Liver (tissue), 9 donors: ENCODE data around the gene TMEM14C. TPM values are rescaled to one million over a fixed set of nuclear protein-coding genes. Genes with fewer than 3 reads are reported as not detected.

ENCODE experiments used
- DNase-seq: peaks from one replicate; pipeline ENCODE4 v3.0.0-alpha.2; 2017; ENCODE audit warnings: low spot score
- H3K27ac ChIP-seq, 2 donors: one replicate each; pipeline ENCODE4 v1.7.0; 2013; ENCODE audit warnings: inconsistent platforms in 2 of 2, low read length in 2 of 2, control low read depth in 1 of 2, low read depth in 1 of 2, mild to moderate bottlenecking in 1 of 2
- H3K27me3 ChIP-seq, 4 donors: one replicate each; pipeline versions ENCODE4 v1.6.1 to v1.7.0; 2013; ENCODE audit warnings: low read length in 3 of 4, inconsistent platforms in 1 of 4, mild to moderate bottlenecking in 1 of 4, moderate library complexity in 1 of 4; ENCODE audit not compliant: control insufficient read depth in 4 of 4, insufficient read depth in 4 of 4
- H3K36me3 ChIP-seq, 4 donors: one replicate each; pipeline versions ENCODE4 v1.6.1 to v1.7.0; 2013; ENCODE audit warnings: low read length in 3 of 4, mild to moderate bottlenecking in 3 of 4, low read depth in 1 of 4, moderate library complexity in 1 of 4; ENCODE audit not compliant: control insufficient read depth in 4 of 4, insufficient read depth in 3 of 4
- H3K4me1 ChIP-seq, 4 donors: one replicate each; pipeline versions ENCODE4 v1.6.1 to v1.7.0; 2013; ENCODE audit warnings: low read length in 3 of 4, mild to moderate bottlenecking in 3 of 4, moderate library complexity in 1 of 4; ENCODE audit not compliant: control insufficient read depth in 4 of 4, insufficient read depth in 4 of 4
- H3K4me3 ChIP-seq, 3 donors: one replicate each; pipeline versions ENCODE4 v1.6.1 to v1.7.0; 2013; ENCODE audit warnings: low read length in 3 of 3, control low read depth in 1 of 3, low read depth in 1 of 3, mild to moderate bottlenecking in 1 of 3
- H3K9ac ChIP-seq, 2 donors: one replicate each; pipeline ENCODE4 v1.7.0; 2013; ENCODE audit warnings: low read length in 2 of 2, mild to moderate bottlenecking in 2 of 2, moderate library complexity in 2 of 2, control low read depth in 1 of 2, low read depth in 1 of 2
- H3K9me3 ChIP-seq, 4 donors: one replicate each; pipeline versions ENCODE4 v1.6.1 to v1.7.0; 2013; ENCODE audit warnings: low read length in 3 of 4; ENCODE audit not compliant: control insufficient read depth in 4 of 4
- EGR1 ChIP-seq, 2 donors: IDR thresholded peaks; 2 replicates each; pipeline ENCODE4 v1.6.1; 2016 to 2018; ENCODE audit warnings: antibody characterized with exemption in 2 of 2, low read depth in 2 of 2
- FOXA1 ChIP-seq: IDR thresholded peaks from 2 replicates; pipeline ENCODE4 v1.6.1; 2016; ENCODE audit warnings: antibody characterized with exemption
- FOXA2 ChIP-seq: IDR thresholded peaks from 2 replicates; pipeline ENCODE4 v1.6.1; 2016; ENCODE audit warnings: antibody characterized with exemption
- GABPA ChIP-seq, 2 donors: IDR thresholded peaks in 1 of 2; conservative IDR thresholded peaks in 1 of 2; 2 replicates each; pipeline ENCODE4 v1.6.1; 2016; ENCODE audit warnings: antibody characterized with exemption in 2 of 2, mild to moderate bottlenecking in 1 of 2, moderate library complexity in 1 of 2
- JUND ChIP-seq, 2 donors: IDR thresholded peaks; 2 replicates each; pipeline ENCODE4 v1.6.1; 2016; ENCODE audit warnings: antibody characterized with exemption in 2 of 2
- RXRA ChIP-seq, 2 donors: IDR thresholded peaks; 2 replicates each; pipeline ENCODE4 v1.6.1; 2017 to 2018; ENCODE audit warnings: antibody characterized with exemption in 2 of 2, mild to moderate bottlenecking in 1 of 2
- SP1 ChIP-seq: IDR thresholded peaks from 2 replicates; pipeline ENCODE4 v1.6.1; 2018; ENCODE audit warnings: antibody characterized with exemption, mild to moderate bottlenecking
- TAF1 ChIP-seq: conservative IDR thresholded peaks from 2 replicates; pipeline ENCODE4 v1.6.1; 2016; ENCODE audit warnings: antibody characterized with exemption, mild to moderate bottlenecking
- YY1 ChIP-seq: IDR thresholded peaks from 2 replicates; pipeline ENCODE4 v1.6.1; 2016; ENCODE audit warnings: antibody characterized with exemption, mild to moderate bottlenecking
- WGBS: extraction: QIAGEN DNeasy Blood & Tissue Kit; methylation state at CpG from one replicate; pipeline ENCODE4 v1.1.7; 2013; 5-methylcytosine and 5-hydroxymethylcytosine counted together
- polyA plus RNA-seq, 2 donors: library from polyadenylated mRNA; stranded (reverse) in 1 of 2; unstranded in 1 of 2; fragments of 200-250 nt in 1 of 2; fragments of >200 nt in 1 of 2; fragmentation: Nextera tagmentation in 1 of 2; extraction: Ambion mirVana in 1 of 2; gene quantifications; one replicate each; pipeline versions ENCODE4 v1.2.1 to v1.2.3, GENCODE V29; 2013 to 2015
- total RNA-seq, 2 donors: library from RNA; depleted of rRNA; stranded (reverse); fragments of >200 nt; gene quantifications; one replicate each; pipeline ENCODE4 v1.2.3, GENCODE V29; 2014
- TF ChIP-seq, protein P1 (sequence below): fragments of 150-350 bp; IDR thresholded peaks from 2 replicates; pipeline ENCODE4 v1.5.1; 2017; ENCODE audit warnings: improper control_type of control experiment, low read depth, low read length; ENCODE audit not compliant: missing input control
- TF ChIP-seq, protein P2 (sequence below): IDR thresholded peaks from 2 replicates; pipeline ENCODE4 v1.6.1; 2016; ENCODE audit warnings: antibody characterized with exemption, mild to moderate bottlenecking
- TF ChIP-seq, protein P3 (sequence below): IDR thresholded peaks from 2 replicates; pipeline ENCODE4 v1.6.1; 2016; ENCODE audit warnings: antibody characterized with exemption
- TF ChIP-seq, protein P4 (sequence below): IDR thresholded peaks from 2 replicates; pipeline ENCODE4 v1.6.1; 2016; ENCODE audit warnings: antibody characterized with exemption
- donor health status: healthy.
- donor health status: healthy.
- donor health status: healthy.
- donor health status: healthy.
- donor health status: healthy.

The TMEM14C gene
- total and polyA plus RNA-seq, 4 donors, result 36.8 to 239 (median 94.9) TPM

DNA sequence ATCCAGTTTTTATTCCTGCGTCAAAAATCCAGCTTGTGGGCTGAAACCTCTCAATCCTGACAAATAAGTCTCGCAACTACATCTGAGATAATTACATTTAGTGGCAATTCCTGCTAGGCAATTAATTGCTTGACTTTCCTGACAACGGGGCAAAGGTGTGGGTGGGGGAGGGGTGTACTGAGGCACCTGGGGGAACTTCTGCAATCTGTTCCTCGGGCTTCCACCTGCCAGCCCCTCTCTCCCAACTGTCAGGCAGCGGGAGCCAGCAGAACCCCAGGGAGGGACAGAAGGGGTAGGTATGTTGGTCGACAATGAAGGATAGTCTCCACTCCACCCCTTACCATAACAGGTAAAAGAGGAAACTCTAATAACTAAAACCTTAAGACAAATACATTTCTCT, 35.3 kb upstream of the TMEM14C start (continued):
- TF ChIP-seq, protein P1, sequence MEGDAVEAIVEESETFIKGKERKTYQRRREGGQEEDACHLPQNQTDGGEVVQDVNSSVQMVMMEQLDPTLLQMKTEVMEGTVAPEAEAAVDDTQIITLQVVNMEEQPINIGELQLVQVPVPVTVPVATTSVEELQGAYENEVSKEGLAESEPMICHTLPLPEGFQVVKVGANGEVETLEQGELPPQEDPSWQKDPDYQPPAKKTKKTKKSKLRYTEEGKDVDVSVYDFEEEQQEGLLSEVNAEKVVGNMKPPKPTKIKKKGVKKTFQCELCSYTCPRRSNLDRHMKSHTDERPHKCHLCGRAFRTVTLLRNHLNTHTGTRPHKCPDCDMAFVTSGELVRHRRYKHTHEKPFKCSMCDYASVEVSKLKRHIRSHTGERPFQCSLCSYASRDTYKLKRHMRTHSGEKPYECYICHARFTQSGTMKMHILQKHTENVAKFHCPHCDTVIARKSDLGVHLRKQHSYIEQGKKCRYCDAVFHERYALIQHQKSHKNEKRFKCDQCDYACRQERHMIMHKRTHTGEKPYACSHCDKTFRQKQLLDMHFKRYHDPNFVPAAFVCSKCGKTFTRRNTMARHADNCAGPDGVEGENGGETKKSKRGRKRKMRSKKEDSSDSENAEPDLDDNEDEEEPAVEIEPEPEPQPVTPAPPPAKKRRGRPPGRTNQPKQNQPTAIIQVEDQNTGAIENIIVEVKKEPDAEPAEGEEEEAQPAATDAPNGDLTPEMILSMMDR, result no peak
- no peak for TF ChIP-seq JUND (IDR thresholded peaks at IDR 0.05)
- no peak for TF ChIP-seq SP1

DNA sequence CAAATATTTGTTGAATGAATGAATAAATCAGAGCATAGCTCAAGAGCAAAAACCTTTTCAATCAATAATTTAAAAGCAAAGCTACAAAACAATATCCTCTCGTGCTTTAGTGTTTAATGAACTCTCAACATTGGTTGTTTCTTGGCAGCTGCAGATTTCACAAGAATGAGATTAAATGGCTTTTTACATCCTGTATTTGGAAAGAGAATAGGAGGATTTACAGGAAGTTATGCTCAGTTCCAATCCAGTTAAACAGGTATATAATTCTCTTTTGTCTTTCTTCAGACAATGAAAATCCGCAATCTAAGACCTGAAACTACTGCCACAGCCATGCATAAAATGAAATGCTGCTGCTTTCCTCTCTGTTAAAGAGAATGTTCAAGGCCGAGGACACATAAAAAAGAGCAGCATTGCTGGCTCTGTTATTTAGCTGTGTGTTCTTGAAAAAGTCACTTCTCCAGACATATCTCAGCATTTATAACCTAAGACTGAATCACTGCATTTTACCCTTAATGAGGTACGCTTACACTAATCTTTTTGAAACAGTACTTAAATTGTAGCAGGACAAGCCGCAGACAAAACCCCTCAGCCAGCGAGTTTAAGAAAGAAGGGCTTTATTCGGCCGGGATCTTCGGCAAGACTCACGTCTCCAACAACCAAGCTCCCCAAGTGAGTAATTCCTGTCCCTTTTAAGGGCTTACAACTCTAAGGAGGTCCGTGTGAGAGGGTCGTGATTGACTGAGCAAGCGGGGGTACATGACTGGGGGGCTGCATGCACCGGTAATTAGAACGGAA, 32.0 kb upstream of the TMEM14C start:
- peaks cover 1 to 34% (median 16%) of the 10 kb centered on the region in 4 donors for H3K4me1 ChIP-seq
- no peaks in the 10 kb centered on the region for H3K27me3 ChIP-seq
- TF ChIP-seq FOXA1 (no peak), GABPA (IDR thresholded peaks at IDR 0.05 in 1 of 2, conservative IDR thresholded peaks at IDR 0.05 in 1 of 2) (no peak), SP1 (no peak)
- H3K4me3 ChIP-seq, result no peak overlapping the region
- no peak overlapping the region for H3K9ac ChIP-seq
- H3K27ac ChIP-seq, result no peak overlapping the region
- WGBS, result 65% methylated on average over 15 of the region's 15 CpGs
- H3K36me3 ChIP-seq, result no peaks in the 10 kb centered on the region
- no peak for DNase-seq
- peaks cover 0 to 2% (median 0%) of the 10 kb centered on the region in 4 donors for H3K9me3 ChIP-seq

DNA sequence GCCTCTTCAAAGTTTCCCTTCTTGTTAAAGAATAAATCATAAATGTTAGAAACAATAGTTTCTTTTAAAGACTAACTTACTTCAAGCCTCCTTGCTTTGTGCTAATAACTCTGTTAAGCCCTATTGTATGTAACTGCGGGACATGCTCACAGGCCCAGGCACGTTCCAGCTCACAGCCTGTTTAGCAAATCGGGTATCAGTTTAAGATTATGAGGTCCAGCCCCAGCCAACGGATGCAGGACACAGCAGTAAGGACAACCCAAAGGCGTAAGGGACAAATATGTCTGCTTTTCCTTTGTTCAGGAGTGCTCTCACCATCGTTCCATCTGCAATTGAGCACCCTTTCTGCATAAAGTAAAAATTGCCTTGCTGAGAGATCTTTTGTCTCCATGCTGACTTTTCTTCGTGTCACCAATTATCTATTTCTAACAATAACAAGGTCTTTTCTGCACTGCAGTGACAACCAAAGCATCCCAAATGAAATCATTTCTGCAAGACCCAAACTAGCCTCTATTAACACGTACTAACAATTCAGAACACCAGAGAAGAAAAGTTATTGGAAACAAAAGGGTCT, 29.8 kb upstream of the TMEM14C start:
- no peak for DNase-seq
- Histone ChIP-seq H3K9me3 (peaks cover 0 to 2% (median 0%) of the 10 kb centered on the region in 4 donors), H3K9ac (no peak overlapping the region)

More for the DNA sequence above, 29.8 kb upstream of the TMEM14C start:
- H3K27me3 ChIP-seq, result no peaks in the 10 kb centered on the region
- 96% methylated on average over 8 of the region's 8 CpGs for WGBS
- TF ChIP-seq, protein P2, sequence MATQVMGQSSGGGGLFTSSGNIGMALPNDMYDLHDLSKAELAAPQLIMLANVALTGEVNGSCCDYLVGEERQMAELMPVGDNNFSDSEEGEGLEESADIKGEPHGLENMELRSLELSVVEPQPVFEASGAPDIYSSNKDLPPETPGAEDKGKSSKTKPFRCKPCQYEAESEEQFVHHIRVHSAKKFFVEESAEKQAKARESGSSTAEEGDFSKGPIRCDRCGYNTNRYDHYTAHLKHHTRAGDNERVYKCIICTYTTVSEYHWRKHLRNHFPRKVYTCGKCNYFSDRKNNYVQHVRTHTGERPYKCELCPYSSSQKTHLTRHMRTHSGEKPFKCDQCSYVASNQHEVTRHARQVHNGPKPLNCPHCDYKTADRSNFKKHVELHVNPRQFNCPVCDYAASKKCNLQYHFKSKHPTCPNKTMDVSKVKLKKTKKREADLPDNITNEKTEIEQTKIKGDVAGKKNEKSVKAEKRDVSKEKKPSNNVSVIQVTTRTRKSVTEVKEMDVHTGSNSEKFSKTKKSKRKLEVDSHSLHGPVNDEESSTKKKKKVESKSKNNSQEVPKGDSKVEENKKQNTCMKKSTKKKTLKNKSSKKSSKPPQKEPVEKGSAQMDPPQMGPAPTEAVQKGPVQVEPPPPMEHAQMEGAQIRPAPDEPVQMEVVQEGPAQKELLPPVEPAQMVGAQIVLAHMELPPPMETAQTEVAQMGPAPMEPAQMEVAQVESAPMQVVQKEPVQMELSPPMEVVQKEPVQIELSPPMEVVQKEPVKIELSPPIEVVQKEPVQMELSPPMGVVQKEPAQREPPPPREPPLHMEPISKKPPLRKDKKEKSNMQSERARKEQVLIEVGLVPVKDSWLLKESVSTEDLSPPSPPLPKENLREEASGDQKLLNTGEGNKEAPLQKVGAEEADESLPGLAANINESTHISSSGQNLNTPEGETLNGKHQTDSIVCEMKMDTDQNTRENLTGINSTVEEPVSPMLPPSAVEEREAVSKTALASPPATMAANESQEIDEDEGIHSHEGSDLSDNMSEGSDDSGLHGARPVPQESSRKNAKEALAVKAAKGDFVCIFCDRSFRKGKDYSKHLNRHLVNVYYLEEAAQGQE, result no peak
- TF ChIP-seq TAF1 (no peak), JUND (IDR thresholded peaks at IDR 0.05) (no peak), EGR1 (IDR thresholded peaks at IDR 0.05; ENCODE audit: low read depth in 2 of 2) (no peak), RXRA (IDR thresholded peaks at IDR 0.05) (no peak), YY1 (no peak), FOXA2 (no peak)
- TF ChIP-seq, protein P3, sequence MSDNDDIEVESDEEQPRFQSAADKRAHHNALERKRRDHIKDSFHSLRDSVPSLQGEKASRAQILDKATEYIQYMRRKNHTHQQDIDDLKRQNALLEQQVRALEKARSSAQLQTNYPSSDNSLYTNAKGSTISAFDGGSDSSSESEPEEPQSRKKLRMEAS, result no peak
- TF ChIP-seq, protein P4, sequence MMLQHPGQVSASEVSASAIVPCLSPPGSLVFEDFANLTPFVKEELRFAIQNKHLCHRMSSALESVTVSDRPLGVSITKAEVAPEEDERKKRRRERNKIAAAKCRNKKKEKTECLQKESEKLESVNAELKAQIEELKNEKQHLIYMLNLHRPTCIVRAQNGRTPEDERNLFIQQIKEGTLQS, result no peak
- peaks cover 0 to 4% (median 1%) of the 10 kb centered on the region in 4 donors for H3K36me3 ChIP-seq
- peaks cover 1 to 39% (median 22%) of the 10 kb centered on the region in 4 donors for H3K4me1 ChIP-seq
- no peak overlapping the region for H3K27ac ChIP-seq
- peak overlapping the region; percentile 57 to 100 (median 99) for H3K4me3 ChIP-seq
